HG02588 (cell line): ENCODE results near the gene TNFAIP8L1.
"Not testable (repeated sequence)": the region's sequence is repeated elsewhere in the genome, so short reads cannot be mapped to it uniquely, and the experiment has no call there.

Experiments used
- ATAC-seq: cut with Tn5 transposase; IDR thresholded peaks from one replicate; pipeline ENCODE4 v1.9.1; 2021; ENCODE audit warnings: mild to moderate bottlenecking, moderate library complexity; ENCODE audit not compliant: unreplicated experiment

The TNFAIP8L1 gene

GRCh38 chr19:4675346-4675745 lies 36.0 kb downstream of the TNFAIP8L1 start:
- ATAC-seq = no peak

GRCh38 chr19:4676955-4677731 lies 37.8 kb downstream of the TNFAIP8L1 start:
- ATAC-seq = no peak

- ATAC-seq = no peak
Measured at GRCh38 chr19:4678881-4679790, 39.8 kb downstream of the TNFAIP8L1 start.

- ATAC-seq = not testable (repeated sequence)
Measured at GRCh38 chr19:4680021-4680420, 40.7 kb downstream of the TNFAIP8L1 start.

GRCh38 chr19:4682417-4683200 lies 43.3 kb downstream of the TNFAIP8L1 start:
- no peak for ATAC-seq

GRCh38 chr19:4684312-4685095 lies 45.2 kb downstream of the TNFAIP8L1 start:
- no peak for ATAC-seq

GRCh38 chr19:4686700-4687099 lies 47.4 kb downstream of the TNFAIP8L1 start:
- ATAC-seq = no peak

- no peak for ATAC-seq
Measured at GRCh38 chr19:4687396-4687795, 48.1 kb downstream of the TNFAIP8L1 start.

GRCh38 chr19:4688587-4688986 lies 49.3 kb downstream of the TNFAIP8L1 start:
- no peak for ATAC-seq

- ATAC-seq = no peak
Measured at GRCh38 chr19:4689403-4689802, 50.1 kb downstream of the TNFAIP8L1 start.

GRCh38 chr19:4690361-4690760 lies 51.0 kb downstream of the TNFAIP8L1 start:
- no peak for ATAC-seq

GRCh38 chr19:4691373-4691772 lies 52.1 kb downstream of the TNFAIP8L1 start:
- ATAC-seq = no peak

GRCh38 chr19:4692251-4693077 lies 53.1 kb downstream of the TNFAIP8L1 start:
- no peak for ATAC-seq

GRCh38 chr19:4693078-4693350 lies 53.7 kb downstream of the TNFAIP8L1 start:
- ATAC-seq = no peak

- ATAC-seq = no peak
Measured at GRCh38 chr19:4693471-4694121, 54.3 kb downstream of the TNFAIP8L1 start.

GRCh38 chr19:4694211-4694987 lies 55.1 kb downstream of the TNFAIP8L1 start:
- no peak for ATAC-seq

- no peak for ATAC-seq
Measured at GRCh38 chr19:4695224-4695731, 56.0 kb downstream of the TNFAIP8L1 start.

GRCh38 chr19:4697304-4697703 lies 58.0 kb downstream of the TNFAIP8L1 start:
- ATAC-seq = no peak
